ENCODE data around the gene GPRC5C. TPM values are rescaled to one million over a fixed set of nuclear protein-coding genes. Genes with fewer than 3 reads are reported as not detected.

Gene GPRC5C
- total and polyA plus RNA-seq, 2 of the 8 experiments (the other 6 are each of a cell fraction or from before 2014, with no cell fraction given) = 18.3 to 55.8 TPM

GRCh38 chr17:74457820-74458166 is 25.9 kb downstream of the GPRC5C start (continued):
- TF ChIP-seq, protein P1, sequence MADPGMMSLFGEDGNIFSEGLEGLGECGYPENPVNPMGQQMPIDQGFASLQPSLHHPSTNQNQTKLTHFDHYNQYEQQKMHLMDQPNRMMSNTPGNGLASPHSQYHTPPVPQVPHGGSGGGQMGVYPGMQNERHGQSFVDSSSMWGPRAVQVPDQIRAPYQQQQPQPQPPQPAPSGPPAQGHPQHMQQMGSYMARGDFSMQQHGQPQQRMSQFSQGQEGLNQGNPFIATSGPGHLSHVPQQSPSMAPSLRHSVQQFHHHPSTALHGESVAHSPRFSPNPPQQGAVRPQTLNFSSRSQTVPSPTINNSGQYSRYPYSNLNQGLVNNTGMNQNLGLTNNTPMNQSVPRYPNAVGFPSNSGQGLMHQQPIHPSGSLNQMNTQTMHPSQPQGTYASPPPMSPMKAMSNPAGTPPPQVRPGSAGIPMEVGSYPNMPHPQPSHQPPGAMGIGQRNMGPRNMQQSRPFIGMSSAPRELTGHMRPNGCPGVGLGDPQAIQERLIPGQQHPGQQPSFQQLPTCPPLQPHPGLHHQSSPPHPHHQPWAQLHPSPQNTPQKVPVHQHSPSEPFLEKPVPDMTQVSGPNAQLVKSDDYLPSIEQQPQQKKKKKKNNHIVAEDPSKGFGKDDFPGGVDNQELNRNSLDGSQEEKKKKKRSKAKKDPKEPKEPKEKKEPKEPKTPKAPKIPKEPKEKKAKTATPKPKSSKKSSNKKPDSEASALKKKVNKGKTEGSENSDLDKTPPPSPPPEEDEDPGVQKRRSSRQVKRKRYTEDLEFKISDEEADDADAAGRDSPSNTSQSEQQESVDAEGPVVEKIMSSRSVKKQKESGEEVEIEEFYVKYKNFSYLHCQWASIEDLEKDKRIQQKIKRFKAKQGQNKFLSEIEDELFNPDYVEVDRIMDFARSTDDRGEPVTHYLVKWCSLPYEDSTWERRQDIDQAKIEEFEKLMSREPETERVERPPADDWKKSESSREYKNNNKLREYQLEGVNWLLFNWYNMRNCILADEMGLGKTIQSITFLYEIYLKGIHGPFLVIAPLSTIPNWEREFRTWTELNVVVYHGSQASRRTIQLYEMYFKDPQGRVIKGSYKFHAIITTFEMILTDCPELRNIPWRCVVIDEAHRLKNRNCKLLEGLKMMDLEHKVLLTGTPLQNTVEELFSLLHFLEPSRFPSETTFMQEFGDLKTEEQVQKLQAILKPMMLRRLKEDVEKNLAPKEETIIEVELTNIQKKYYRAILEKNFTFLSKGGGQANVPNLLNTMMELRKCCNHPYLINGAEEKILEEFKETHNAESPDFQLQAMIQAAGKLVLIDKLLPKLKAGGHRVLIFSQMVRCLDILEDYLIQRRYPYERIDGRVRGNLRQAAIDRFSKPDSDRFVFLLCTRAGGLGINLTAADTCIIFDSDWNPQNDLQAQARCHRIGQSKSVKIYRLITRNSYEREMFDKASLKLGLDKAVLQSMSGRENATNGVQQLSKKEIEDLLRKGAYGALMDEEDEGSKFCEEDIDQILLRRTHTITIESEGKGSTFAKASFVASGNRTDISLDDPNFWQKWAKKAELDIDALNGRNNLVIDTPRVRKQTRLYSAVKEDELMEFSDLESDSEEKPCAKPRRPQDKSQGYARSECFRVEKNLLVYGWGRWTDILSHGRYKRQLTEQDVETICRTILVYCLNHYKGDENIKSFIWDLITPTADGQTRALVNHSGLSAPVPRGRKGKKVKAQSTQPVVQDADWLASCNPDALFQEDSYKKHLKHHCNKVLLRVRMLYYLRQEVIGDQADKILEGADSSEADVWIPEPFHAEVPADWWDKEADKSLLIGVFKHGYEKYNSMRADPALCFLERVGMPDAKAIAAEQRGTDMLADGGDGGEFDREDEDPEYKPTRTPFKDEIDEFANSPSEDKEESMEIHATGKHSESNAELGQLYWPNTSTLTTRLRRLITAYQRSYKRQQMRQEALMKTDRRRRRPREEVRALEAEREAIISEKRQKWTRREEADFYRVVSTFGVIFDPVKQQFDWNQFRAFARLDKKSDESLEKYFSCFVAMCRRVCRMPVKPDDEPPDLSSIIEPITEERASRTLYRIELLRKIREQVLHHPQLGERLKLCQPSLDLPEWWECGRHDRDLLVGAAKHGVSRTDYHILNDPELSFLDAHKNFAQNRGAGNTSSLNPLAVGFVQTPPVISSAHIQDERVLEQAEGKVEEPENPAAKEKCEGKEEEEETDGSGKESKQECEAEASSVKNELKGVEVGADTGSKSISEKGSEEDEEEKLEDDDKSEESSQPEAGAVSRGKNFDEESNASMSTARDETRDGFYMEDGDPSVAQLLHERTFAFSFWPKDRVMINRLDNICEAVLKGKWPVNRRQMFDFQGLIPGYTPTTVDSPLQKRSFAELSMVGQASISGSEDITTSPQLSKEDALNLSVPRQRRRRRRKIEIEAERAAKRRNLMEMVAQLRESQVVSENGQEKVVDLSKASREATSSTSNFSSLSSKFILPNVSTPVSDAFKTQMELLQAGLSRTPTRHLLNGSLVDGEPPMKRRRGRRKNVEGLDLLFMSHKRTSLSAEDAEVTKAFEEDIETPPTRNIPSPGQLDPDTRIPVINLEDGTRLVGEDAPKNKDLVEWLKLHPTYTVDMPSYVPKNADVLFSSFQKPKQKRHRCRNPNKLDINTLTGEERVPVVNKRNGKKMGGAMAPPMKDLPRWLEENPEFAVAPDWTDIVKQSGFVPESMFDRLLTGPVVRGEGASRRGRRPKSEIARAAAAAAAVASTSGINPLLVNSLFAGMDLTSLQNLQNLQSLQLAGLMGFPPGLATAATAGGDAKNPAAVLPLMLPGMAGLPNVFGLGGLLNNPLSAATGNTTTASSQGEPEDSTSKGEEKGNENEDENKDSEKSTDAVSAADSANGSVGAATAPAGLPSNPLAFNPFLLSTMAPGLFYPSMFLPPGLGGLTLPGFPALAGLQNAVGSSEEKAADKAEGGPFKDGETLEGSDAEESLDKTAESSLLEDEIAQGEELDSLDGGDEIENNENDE (IDR thresholded peaks at IDR 0.05; ENCODE audit: insufficient replicate concordance, low read length) = no peak
- TF ChIP-seq SP4 (IDR thresholded peaks at IDR 0.05; ENCODE audit: low read length) (no peak), BACH1 (IDR thresholded peaks at IDR 0.05; ENCODE audit: low read length) (no peak), SUZ12 (IDR thresholded peaks at IDR 0.05; ENCODE audit: low read length) (no peak)
